ENCODE results near the gene RBM4.

The RBM4 gene

DNA sequence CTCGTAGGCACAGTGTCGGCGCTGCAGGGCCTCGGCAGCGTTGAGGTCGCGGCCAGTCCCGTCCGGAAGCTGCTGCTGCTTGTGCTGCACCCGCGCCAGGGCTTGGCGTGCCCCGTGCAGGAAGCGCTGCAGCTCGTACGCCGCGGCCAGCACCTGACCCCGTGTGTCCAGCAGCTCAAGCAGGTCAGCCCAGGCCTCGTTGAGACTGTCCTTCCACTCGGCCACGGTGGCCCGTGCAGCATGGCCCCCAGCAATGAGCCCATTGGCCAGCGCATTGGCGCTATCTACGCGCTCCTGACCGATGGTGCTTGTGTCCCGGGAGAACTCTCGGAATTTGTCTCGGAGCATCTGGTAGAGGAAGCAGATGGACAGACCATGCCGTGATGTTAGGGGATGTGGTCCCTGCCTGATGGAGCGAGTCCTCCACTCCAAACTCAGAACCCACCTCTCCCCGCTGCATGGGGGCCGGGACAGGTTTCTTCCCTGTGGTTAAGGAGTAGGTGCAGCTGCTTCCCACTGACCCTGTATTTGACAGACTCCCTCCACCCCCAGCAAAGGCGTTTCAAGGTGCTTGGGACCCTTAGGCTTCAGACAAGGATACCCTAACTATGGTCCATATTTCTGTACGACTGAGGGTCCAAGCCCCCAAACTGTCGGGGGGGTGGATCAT, 52.9 kb downstream of the RBM4 start:
- DNase-seq: no peak

DNA sequence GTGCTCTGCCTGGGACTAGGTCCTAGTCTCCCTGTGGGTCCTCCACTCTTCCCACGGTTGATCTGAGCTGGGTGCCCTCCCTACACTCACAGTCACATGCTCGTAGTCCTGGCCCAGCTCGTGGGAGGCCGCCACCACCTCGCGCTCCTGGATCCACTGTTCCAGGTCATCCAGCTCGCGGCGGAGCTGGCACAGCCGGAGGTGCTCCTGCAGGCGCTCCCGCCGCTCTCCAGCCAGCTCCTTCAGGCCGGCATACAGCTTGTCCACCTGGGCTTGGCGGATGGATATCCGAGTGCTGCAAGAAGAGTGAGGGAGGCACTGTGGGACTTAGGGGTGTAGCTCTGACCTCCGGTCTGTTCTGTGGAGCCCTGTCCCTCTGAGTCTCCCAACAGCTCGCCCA, 53.9 kb downstream of the RBM4 start:
- DNase-seq: no peak

- DNase-seq: no peak
Measured at GRCh38 chr11:66692871-66693331, 54.4 kb downstream of the RBM4 start.

DNA sequence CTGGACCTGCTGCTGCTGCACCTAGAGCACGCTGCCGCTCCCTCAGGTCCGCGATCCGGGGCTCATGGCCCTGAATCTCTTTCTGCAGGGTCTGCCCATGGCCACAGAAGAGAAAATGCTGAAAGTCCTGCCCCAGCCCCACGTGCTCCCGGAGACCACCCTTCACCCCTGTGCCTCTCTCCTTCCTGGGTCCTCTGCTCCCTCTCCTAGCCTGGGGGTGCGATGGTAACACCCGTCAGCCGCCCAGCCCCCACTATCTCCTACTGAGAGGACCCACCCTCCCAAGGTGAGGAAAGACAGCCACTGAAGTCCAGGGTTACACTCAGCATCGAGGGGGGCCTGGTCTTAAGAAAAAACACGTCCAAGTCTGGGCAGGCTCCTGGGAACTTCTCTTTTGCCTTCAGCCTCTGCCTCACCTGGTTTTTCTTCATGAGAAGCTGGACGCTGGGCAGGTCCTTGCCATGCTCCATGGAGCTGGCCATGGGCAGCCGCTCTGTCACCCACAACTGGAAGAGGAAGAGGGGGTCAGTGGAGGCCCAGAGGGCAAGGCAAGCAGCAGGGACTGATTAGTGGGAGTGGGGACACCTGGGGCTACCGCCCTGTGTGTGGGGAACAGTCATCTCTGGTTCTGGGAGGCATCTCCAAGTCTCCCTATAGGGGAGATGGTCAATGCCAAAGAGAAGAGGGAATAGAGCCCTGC, 55.0 kb downstream of the RBM4 start:
- DNase-seq: no peak

DNA sequence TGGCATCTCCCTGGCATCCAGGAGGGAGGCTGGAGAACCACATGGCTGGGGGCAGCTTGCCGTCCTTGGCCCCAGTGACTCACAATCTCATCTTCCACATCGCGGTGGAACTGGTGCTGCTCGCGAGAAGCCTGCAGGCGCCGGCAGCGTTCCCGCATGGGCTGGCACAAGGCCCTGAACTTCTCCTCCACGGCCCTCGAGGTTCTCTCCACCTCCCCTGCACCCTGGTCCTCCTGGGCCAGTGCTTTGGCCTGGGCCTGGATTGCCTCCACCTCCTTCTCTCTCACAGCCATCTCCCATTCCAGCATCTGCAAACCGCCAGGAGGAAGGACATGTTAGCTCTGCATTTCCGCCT, 55.5 kb downstream of the RBM4 start:
- no peak for DNase-seq

GRCh38 chr11:66694732-66695207, 56.3 kb downstream of the RBM4 start:
- peak; percentile 83 for DNase-seq

Measured in activated naive CD4-positive, alpha-beta T cell treated with anti-CD3 and anti-CD28 coated beads, Interleukin-2, amount 50 U/mL, for 16 hours (primary cell).